Tibial nerve (tissue), 4 donors: ENCODE data around the gene NMT1. TPM values are rescaled to one million over a fixed set of nuclear protein-coding genes. Genes with fewer than 3 reads are reported as not detected.

Experiments
- DNase-seq, 2 donors: peaks; one replicate each; pipeline ENCODE4 v3.0.0-alpha.2; 2019; ENCODE audit warnings: low spot score in 2 of 2
- H3K27ac ChIP-seq, 4 donors: fragments of 200-600 bp; sonication (generic) in 3 of 4; one replicate each; pipeline ENCODE4 v1.5.1; 2017 to 2019; ENCODE audit warnings: mild to moderate bottlenecking in 1 of 4
- H3K27me3 ChIP-seq, 2 donors: fragments of 200-600 bp; sonication (generic) in 1 of 2; one replicate each; pipeline versions ENCODE4 v1.5.1 to v1.6.0; 2017 to 2019
- H3K36me3 ChIP-seq, 3 donors: fragments of 200-600 bp; sonication (generic); one replicate each; pipeline ENCODE4 v1.5.1; 2018 to 2019
- H3K4me1 ChIP-seq, 4 donors: fragments of 200-600 bp; sonication (generic) in 3 of 4; one replicate each; pipeline ENCODE4 v1.5.1; 2017 to 2019
- H3K4me3 ChIP-seq, 4 donors: fragments of 200-600 bp; sonication (generic) in 3 of 4; one replicate each; pipeline ENCODE4 v1.5.1; 2017 to 2019; ENCODE audit warnings: mild to moderate bottlenecking in 1 of 4, moderate library complexity in 1 of 4
- H3K9me3 ChIP-seq, 4 donors: fragments of 200-600 bp; sonication (generic) in 3 of 4; one replicate each; pipeline ENCODE4 v1.5.1; 2017 to 2019
- CTCF ChIP-seq, 5 experiments: fragments of 200-600 bp in 3 of 5; fragments of 450-650 bp in 2 of 5; sonication (generic) in 3 of 5; IDR thresholded peaks; one replicate each; pipeline ENCODE4 v1.5.1; 2016 to 2019; ENCODE audit warnings: antibody characterized with exemption in 5 of 5, mild to moderate bottlenecking in 3 of 5, moderate library complexity in 2 of 5
- EP300 ChIP-seq, 2 donors: sonication (generic); formaldehyde crosslinking; IDR thresholded peaks; one replicate each; pipeline ENCODE4 v1.6.1; 2017; ENCODE audit warnings: antibody characterized with exemption in 2 of 2, mild to moderate bottlenecking in 1 of 2
- POLR2A ChIP-seq, 2 donors: fragments of 450-650 bp; IDR thresholded peaks; one replicate each; pipeline ENCODE4 v1.6.1; 2017; ENCODE audit warnings: antibody characterized with exemption in 2 of 2, mild to moderate bottlenecking in 2 of 2, moderate library complexity in 2 of 2
- WGBS, 2 donors: methylation state at CpG; one replicate each; pipeline ENCODE4 v1.1.5; 2018; 5-methylcytosine and 5-hydroxymethylcytosine counted together
- total RNA-seq, 4 donors: library from RNA; depleted of rRNA; stranded (reverse); fragments of >200 nt; gene quantifications; one replicate each; pipeline ENCODE4 v1.1.0, GENCODE V29; 2016

NMT1 gene
- total RNA-seq, 4 donors from 2014 or later: 63.2 to 97.9 (median 80.1) TPM

DNA sequence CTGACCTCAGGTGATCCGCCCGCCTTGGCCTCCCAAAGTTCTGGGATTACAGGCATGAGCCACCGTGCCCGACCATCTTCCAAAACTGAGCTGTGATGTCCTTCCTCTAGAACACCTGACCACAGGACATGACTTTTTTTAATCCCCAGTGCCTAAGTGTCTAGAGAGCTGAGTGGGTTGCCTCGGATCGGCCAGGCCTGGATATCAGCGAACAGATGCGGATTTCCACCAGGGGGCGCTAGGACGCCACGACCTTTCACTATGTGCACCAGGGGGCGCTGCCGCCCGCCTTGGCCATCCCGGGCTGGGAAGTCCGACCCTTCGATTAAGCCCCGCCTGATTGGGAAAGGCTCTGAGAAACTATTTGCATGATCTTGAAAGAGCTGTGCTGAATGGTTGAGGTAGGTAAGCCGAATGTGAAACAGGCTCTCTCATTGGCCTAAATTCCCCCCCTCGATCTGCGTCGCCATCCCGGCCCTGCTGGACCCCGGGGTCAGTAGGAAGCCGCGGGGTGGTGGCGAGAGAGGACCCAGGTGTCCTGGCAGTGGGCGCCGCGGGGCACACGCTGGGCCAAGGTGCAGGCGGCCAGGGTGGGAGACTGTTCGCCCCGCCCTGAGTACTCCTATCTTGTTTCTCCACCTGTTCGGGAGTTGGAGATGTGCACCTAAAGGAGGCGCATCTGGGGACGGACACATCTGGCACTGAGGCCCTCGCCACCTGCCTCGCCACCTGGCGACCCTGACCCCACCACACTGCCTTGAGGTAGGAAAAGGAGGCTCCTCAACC, 74.3 kb downstream of the NMT1 start, which contains the start of gene ACBD4:
Gene ACBD4, plus strand, starts transcription at position 496 of the 786 bp plus-strand sequence. CDS start 458 bp downstream, outside the sequence.
- peaks cover 0 to 39% (median 17%) of the 10 kb centered on the region in 4 donors for H3K4me1 ChIP-seq
- peak; percentile 81 to 82 for TF ChIP-seq EP300 (IDR thresholded peaks at IDR 0.05)
- peak in 1 of 2 donors; percentile 59 for TF ChIP-seq POLR2A (IDR thresholded peaks at IDR 0.05)
- TF ChIP-seq CTCF (IDR thresholded peaks at IDR 0.05): peak; percentile 98 to 100 (median 100)

GRCh38 chr17:45135978-45136791, 75.1 kb downstream of the NMT1 start:
- Histone ChIP-seq H3K4me1 (peaks cover 0 to 31% (median 13%) of the 10 kb centered on the region in 4 donors), H3K36me3 (peaks cover 0 to 30% (median 0%) of the 10 kb centered on the region in 3 donors), H3K9me3 (no peaks in the 10 kb centered on the region), H3K27me3 (no peaks in the 10 kb centered on the region), H3K4me3 (peak overlapping the region; percentile 59 to 92 (median 62)), H3K27ac (peak overlapping the region; percentile 84 to 91 (median 89))
- no peak for DNase-seq
- WGBS, 2 donors: 41 to 45% methylated on average over 19 to 20 of the region's 21 CpGs
- TF ChIP-seq CTCF (IDR thresholded peaks at IDR 0.05) (no peak), EP300 (IDR thresholded peaks at IDR 0.05) (no peak), POLR2A (IDR thresholded peaks at IDR 0.05) (no peak)

More for the DNA sequence above, 74.3 kb downstream of the NMT1 start, which contains the start of gene ACBD4:
- Histone ChIP-seq H3K27me3 (no peaks in the 10 kb centered on the region), H3K36me3 (peaks cover 0 to 26% (median 0%) of the 10 kb centered on the region in 3 donors), H3K9me3 (no peaks in the 10 kb centered on the region), H3K4me3 (peak within 1 kb of the TSS; percentile 59 to 92 (median 62)), H3K27ac (peak within 1 kb of the TSS; percentile 84 to 91 (median 89))
- WGBS, 2 donors: 8 to 9% methylated on average over 28 to 29 of the region's 40 CpGs
- peak; percentile 93 to 97 for DNase-seq

GRCh38 chr17:45136846-45137560, 75.9 kb downstream of the NMT1 start:
- Histone ChIP-seq H3K4me3 (no peak overlapping the region), H3K27me3 (no peaks in the 10 kb centered on the region), H3K4me1 (peaks cover 0 to 23% (median 9%) of the 10 kb centered on the region in 4 donors), H3K27ac (peak overlapping the region in 1 of 4 donors; percentile 88), H3K9me3 (no peaks in the 10 kb centered on the region), H3K36me3 (peaks cover 0 to 30% (median 0%) of the 10 kb centered on the region in 3 donors)
- TF ChIP-seq EP300 (IDR thresholded peaks at IDR 0.05) (no peak), CTCF (IDR thresholded peaks at IDR 0.05) (no peak), POLR2A (IDR thresholded peaks at IDR 0.05) (no peak)
- no peak for DNase-seq
- 81 to 90% methylated on average over 8 to 11 of the region's 12 CpGs for WGBS, 2 donors

DNA sequence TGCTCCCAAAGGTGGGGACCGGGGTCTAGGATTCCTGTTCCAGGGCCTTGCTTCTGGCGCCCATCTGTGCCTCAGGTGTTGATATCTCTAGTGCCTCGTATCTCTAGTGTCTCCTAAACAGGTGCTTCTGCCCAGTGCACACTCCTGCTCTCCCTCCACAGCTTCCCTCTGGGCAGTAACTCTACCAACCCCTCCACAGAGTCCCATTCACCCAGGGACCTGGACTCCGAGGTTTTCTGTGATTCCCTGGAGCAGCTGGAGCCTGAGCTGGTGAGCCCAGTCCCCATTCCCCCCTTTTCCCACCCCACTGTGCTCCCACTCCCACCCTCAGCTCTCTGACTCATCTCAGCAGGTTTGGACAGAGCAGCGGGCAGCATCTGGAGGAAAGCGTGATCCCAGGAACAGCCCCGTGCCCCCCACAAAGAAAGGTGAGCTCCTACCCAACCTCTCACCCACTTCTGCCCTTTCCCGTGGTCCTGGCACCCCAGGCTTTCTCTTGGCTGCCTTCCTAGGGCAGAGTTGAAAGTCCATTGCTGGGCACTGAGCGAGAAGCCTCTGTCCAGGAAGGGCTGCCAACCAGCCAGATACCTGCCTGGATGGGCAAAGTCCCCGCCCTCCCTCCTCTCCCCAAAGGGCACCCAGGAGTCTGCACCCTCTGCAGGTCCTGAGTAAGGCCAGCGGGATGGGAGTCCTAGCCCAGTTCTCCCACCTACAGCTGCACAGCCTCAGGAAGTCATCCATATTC, 76.6 kb downstream of the NMT1 start:
- no peaks in the 10 kb centered on the region for H3K9me3 ChIP-seq
- peaks cover 0 to 25% (median 9%) of the 10 kb centered on the region in 4 donors for H3K4me1 ChIP-seq
- TF ChIP-seq POLR2A (IDR thresholded peaks at IDR 0.05) (no peak), EP300 (IDR thresholded peaks at IDR 0.05) (no peak), CTCF (IDR thresholded peaks at IDR 0.05) (no peak)
- H3K36me3 ChIP-seq: peaks cover 0 to 30% (median 0%) of the 10 kb centered on the region in 3 donors
- DNase-seq: no peak
- no peak overlapping the region for H3K4me3 ChIP-seq
- peak overlapping the region in 2 of 4 donors; percentile 48 to 88 for H3K27ac ChIP-seq
- WGBS, 2 donors: 80 to 82% methylated on average over 11 of the region's 11 CpGs
- no peaks in the 10 kb centered on the region for H3K27me3 ChIP-seq
